ENCODE measurements around the gene KMT5C.

Gene KMT5C

DNA sequence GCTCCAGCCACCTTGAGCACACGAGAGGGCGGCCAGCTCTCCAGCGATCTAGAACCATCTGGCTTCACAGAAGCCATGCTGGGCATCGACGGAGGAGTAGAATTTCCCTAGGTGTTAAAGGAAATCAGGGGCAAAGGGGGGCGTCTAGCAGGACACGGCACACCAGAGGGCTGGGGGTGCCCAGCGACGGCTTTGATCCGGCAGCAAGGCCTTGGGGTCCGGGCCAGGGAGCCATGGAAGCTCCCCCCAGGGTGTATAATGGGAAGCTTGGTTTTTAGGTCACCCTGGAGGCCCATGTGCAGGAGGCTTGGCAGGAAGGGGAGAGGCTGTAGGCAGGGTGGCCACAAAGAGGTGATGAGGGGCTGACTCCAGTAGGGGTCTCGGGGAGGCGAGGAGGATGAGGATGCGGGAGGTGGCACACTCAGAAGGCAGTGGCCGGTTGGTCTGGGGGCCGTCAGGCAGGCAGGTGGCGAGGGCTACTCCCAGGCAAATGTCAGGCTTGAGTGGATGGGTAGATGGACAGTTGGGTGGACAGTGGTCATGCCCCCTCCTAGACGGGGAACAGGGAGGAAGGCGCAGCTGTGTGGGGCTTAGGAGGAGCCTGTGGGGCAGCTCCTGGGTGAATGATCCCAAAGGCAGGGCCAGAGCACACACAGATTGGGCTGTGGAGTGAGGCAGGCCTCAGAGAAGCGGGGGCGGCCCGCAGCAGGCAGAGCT, 5.6 kb downstream of the KMT5C start:
- H3K27ac ChIP-seq (ENCODE audit: low read depth, low read length), result no peak overlapping the region
- peak overlapping the region; percentile 51 for H2BK12ac ChIP-seq (ENCODE audit: low read length)
- no peak overlapping the region for H3K4me3 ChIP-seq (ENCODE audit: low read depth, low read length)
- no CpG with 5 or more reads among the region's 22 CpGs for WGBS (ENCODE audit: extremely low coverage, insufficient coverage, insufficient read length)
- H2BK120ac ChIP-seq (ENCODE audit: insufficient read depth, low read length, poor library complexity), result peak overlapping the region; percentile 65
- H3K9me3 ChIP-seq (ENCODE audit: insufficient read depth, low read depth, low read length), result no peaks in the 10 kb centered on the region
- H4K12ac ChIP-seq (ENCODE audit: low read depth, low read length), result peak overlapping the region; percentile 22
- H3K27me3 ChIP-seq (ENCODE audit: insufficient read depth, low read length), result no peaks in the 10 kb centered on the region
- H3K79me2 ChIP-seq (ENCODE audit: control insufficient read depth, insufficient read depth, low read length, poor library complexity), result peaks cover 3% of the 10 kb centered on the region
- H3K4ac ChIP-seq (ENCODE audit: low read depth, low read length), result peak overlapping the region; percentile 53
- peak overlapping the region; percentile 58 for H2BK5ac ChIP-seq (ENCODE audit: low read depth, low read length, poor library complexity)
- peak overlapping the region; percentile 27 for H3K14ac ChIP-seq (ENCODE audit: low read length)
- H3K18ac ChIP-seq (ENCODE audit: low read length), result peak overlapping the region; percentile 24
- peak overlapping the region; percentile 24 for H4K8ac ChIP-seq (ENCODE audit: low read depth, low read length)
- H3K79me1 ChIP-seq (ENCODE audit: low read length), result peaks cover 19% of the 10 kb centered on the region
- H3K36me3 ChIP-seq (ENCODE audit: control insufficient read depth in 1 of 2, insufficient read depth in 2 of 2, low read length in 2 of 2), result peaks cover 47 to 60% of the 10 kb centered on the region in 2 experiments
- H3K23ac ChIP-seq (ENCODE audit: low read length), result no peak overlapping the region
- no peak overlapping the region for H3K9ac ChIP-seq (ENCODE audit: low read length)
- H3K4me2 ChIP-seq (ENCODE audit: low read length), result no peak overlapping the region
- H4K91ac ChIP-seq (ENCODE audit: low read depth, low read length), result peak overlapping the region; percentile 78
- no peak for DNase-seq
- peaks cover 13 to 25% of the 10 kb centered on the region in 2 experiments for H3K4me1 ChIP-seq (ENCODE audit: control insufficient read depth in 1 of 2, insufficient read depth in 2 of 2, low read length in 2 of 2)
- peak overlapping the region; percentile 13 for H2AK5ac ChIP-seq (ENCODE audit: low read length)
- H2AFZ ChIP-seq (ENCODE audit: insufficient read depth, low read length, poor library complexity), result no peak overlapping the region

DNA sequence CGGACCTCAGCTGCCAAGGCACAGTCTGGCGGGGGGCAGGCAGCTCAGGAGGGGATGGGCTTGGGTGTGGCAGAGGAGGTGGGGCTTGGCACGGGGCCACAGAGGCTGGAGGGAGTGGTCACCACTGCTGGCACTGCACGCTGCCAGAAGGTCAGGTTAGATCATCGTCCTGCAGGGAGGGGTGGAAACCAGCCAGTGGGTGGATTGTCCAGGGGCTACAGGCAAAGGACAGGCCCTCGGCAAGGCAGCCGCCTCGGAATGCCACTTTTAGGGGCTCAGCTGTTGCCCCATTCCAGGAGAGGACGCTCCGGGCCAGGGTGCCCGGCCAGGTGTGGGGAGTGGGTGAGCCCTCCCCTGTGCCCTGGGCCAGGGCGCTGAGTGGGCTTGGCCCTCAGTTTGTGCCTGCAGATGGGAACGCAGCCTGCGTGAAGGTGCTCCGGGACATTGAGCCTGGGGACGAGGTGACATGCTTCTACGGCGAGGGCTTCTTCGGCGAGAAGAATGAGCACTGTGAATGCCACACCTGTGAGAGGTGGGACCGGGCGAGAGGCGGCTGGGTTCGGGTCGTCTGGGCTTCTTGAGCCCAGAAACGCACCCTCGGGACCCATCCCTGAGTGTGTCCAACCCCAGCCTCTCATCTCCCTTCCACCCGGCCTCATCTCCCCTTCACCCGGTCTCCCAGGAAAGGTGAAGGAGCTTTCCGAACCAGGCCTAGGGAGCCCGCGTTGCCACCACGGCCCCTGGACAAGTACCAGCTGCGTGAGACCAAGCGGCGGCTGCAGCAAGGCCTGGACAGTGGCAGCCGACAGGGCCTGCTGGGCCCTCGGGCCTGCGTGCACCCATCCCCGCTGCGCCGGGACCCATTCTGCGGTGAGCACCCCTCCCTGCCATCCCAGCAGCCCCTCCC, 6.4 kb downstream of the KMT5C start:
- H2AK5ac ChIP-seq (ENCODE audit: low read length), result no peak overlapping the region
- no CpG with 5 or more reads among the region's 43 CpGs for WGBS (ENCODE audit: extremely low coverage, insufficient coverage, insufficient read length)

GRCh38 chr19:55346725-55347441, 7.2 kb downstream of the KMT5C start:
- Histone ChIP-seq H2BK5ac (ENCODE audit: low read depth, low read length, poor library complexity) (no peak overlapping the region), H3K27ac (ENCODE audit: low read depth, low read length) (no peak overlapping the region), H3K9ac (ENCODE audit: low read length) (no peak overlapping the region), H3K9me3 (ENCODE audit: insufficient read depth, low read depth, low read length) (no peaks in the 10 kb centered on the region), H3K18ac (ENCODE audit: low read length) (no peak overlapping the region), H4K12ac (ENCODE audit: low read depth, low read length) (no peak overlapping the region), H2BK12ac (ENCODE audit: low read length) (no peak overlapping the region), H3K4me1 (ENCODE audit: control insufficient read depth in 1 of 2, insufficient read depth in 2 of 2, low read length in 2 of 2) (peaks cover 5 to 17% of the 10 kb centered on the region in 2 experiments), H3K4ac (ENCODE audit: low read depth, low read length) (no peak overlapping the region), H4K8ac (ENCODE audit: low read depth, low read length) (no peak overlapping the region), H4K91ac (ENCODE audit: low read depth, low read length) (no peak overlapping the region), H3K79me2 (ENCODE audit: control insufficient read depth, insufficient read depth, low read length, poor library complexity) (no peaks in the 10 kb centered on the region), H2BK120ac (ENCODE audit: insufficient read depth, low read length, poor library complexity) (no peak overlapping the region), H2AFZ (ENCODE audit: insufficient read depth, low read length, poor library complexity) (no peak overlapping the region), H3K14ac (ENCODE audit: low read length) (no peak overlapping the region), H3K23ac (ENCODE audit: low read length) (no peak overlapping the region), H3K27me3 (ENCODE audit: insufficient read depth, low read length) (no peaks in the 10 kb centered on the region), H2AK5ac (ENCODE audit: low read length) (no peak overlapping the region), H3K36me3 (ENCODE audit: control insufficient read depth in 1 of 2, insufficient read depth in 2 of 2, low read length in 2 of 2) (peaks cover 44 to 56% of the 10 kb centered on the region in 2 experiments), H3K4me3 (ENCODE audit: low read depth, low read length) (no peak overlapping the region), H3K79me1 (ENCODE audit: low read length) (peaks cover 12% of the 10 kb centered on the region), H3K4me2 (ENCODE audit: low read length) (no peak overlapping the region)
- DNase-seq, result no peak
- no CpG with 5 or more reads among the region's 41 CpGs for WGBS (ENCODE audit: extremely low coverage, insufficient coverage, insufficient read length)

More for the DNA sequence above, 6.4 kb downstream of the KMT5C start:
- Histone ChIP-seq H3K4ac (ENCODE audit: low read depth, low read length) (no peak overlapping the region), H4K12ac (ENCODE audit: low read depth, low read length) (no peak overlapping the region), H3K4me3 (ENCODE audit: low read depth, low read length) (no peak overlapping the region), H3K23ac (ENCODE audit: low read length) (no peak overlapping the region), H2BK120ac (ENCODE audit: insufficient read depth, low read length, poor library complexity) (peak overlapping the region; percentile 65), H3K79me2 (ENCODE audit: control insufficient read depth, insufficient read depth, low read length, poor library complexity) (no peaks in the 10 kb centered on the region), H3K4me1 (ENCODE audit: control insufficient read depth in 1 of 2, insufficient read depth in 2 of 2, low read length in 2 of 2) (peaks cover 10 to 23% of the 10 kb centered on the region in 2 experiments), H3K27me3 (ENCODE audit: insufficient read depth, low read length) (no peaks in the 10 kb centered on the region), H2BK5ac (ENCODE audit: low read depth, low read length, poor library complexity) (no peak overlapping the region), H3K9ac (ENCODE audit: low read length) (no peak overlapping the region), H3K36me3 (ENCODE audit: control insufficient read depth in 1 of 2, insufficient read depth in 2 of 2, low read length in 2 of 2) (peaks cover 47 to 60% of the 10 kb centered on the region in 2 experiments), H3K27ac (ENCODE audit: low read depth, low read length) (no peak overlapping the region), H2AFZ (ENCODE audit: insufficient read depth, low read length, poor library complexity) (no peak overlapping the region), H2BK12ac (ENCODE audit: low read length) (no peak overlapping the region), H3K9me3 (ENCODE audit: insufficient read depth, low read depth, low read length) (no peaks in the 10 kb centered on the region), H3K79me1 (ENCODE audit: low read length) (peaks cover 12% of the 10 kb centered on the region), H4K8ac (ENCODE audit: low read depth, low read length) (no peak overlapping the region), H3K18ac (ENCODE audit: low read length) (no peak overlapping the region), H3K14ac (ENCODE audit: low read length) (no peak overlapping the region), H4K91ac (ENCODE audit: low read depth, low read length) (no peak overlapping the region), H3K4me2 (ENCODE audit: low read length) (no peak overlapping the region)
- DNase-seq, result no peak

DNA sequence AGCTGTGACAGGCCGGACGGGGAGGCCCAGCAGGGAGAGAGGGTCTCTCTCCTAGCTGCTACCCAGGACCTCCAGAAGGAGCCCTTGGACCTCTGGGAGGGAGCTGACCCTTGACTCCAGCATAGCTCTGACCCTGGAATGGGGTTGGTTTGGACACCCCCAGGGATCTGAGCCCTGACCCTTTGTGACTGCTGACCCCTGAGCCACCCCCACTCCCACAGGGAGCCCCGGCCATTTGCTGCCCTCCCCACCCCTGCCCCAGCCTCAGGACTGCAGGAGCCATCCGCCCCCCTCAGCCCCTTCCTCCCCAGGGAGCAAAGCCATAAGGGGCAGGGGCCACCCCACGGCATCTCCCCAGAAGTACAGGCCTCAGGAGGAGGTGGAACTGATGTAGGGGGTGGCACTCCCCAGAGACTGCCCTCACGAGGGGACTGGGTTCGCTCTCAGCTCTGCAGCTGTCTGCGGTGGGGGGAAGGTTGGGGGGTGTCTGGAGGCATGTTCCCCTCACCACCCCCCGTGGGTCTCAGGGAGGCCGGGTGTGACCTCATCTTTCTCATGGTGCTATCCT, 7.8 kb downstream of the KMT5C start:
- peaks cover 12% of the 10 kb centered on the region for H3K79me1 ChIP-seq (ENCODE audit: low read length)
- H2BK5ac ChIP-seq (ENCODE audit: low read depth, low read length, poor library complexity), result no peak overlapping the region
- no peak overlapping the region for H3K27ac ChIP-seq (ENCODE audit: low read depth, low read length)
- H4K12ac ChIP-seq (ENCODE audit: low read depth, low read length), result no peak overlapping the region
- H3K4me2 ChIP-seq (ENCODE audit: low read length), result no peak overlapping the region
- H3K27me3 ChIP-seq (ENCODE audit: insufficient read depth, low read length), result peaks cover under 1% of the 10 kb centered on the region
- no peak overlapping the region for H2BK120ac ChIP-seq (ENCODE audit: insufficient read depth, low read length, poor library complexity)
- no peak overlapping the region for H2AK5ac ChIP-seq (ENCODE audit: low read length)
- H2BK12ac ChIP-seq (ENCODE audit: low read length), result no peak overlapping the region
- H4K8ac ChIP-seq (ENCODE audit: low read depth, low read length), result no peak overlapping the region
- no peak overlapping the region for H3K23ac ChIP-seq (ENCODE audit: low read length)
- peaks cover 37 to 50% of the 10 kb centered on the region in 2 experiments for H3K36me3 ChIP-seq (ENCODE audit: control insufficient read depth in 1 of 2, insufficient read depth in 2 of 2, low read length in 2 of 2)
- no peak overlapping the region for H4K91ac ChIP-seq (ENCODE audit: low read depth, low read length)
- H3K4me3 ChIP-seq (ENCODE audit: low read depth, low read length), result no peak overlapping the region
- no peak overlapping the region for H2AFZ ChIP-seq (ENCODE audit: insufficient read depth, low read length, poor library complexity)
- no peak overlapping the region for H3K9ac ChIP-seq (ENCODE audit: low read length)
- H3K4me1 ChIP-seq (ENCODE audit: control insufficient read depth in 1 of 2, insufficient read depth in 2 of 2, low read length in 2 of 2), result peaks cover 5 to 17% of the 10 kb centered on the region in 2 experiments
- H3K9me3 ChIP-seq (ENCODE audit: insufficient read depth, low read depth, low read length), result no peaks in the 10 kb centered on the region
- H3K14ac ChIP-seq (ENCODE audit: low read length), result no peak overlapping the region
- DNase-seq, result no peak
- no CpG with 5 or more reads among the region's 10 CpGs for WGBS (ENCODE audit: extremely low coverage, insufficient coverage, insufficient read length)
- no peaks in the 10 kb centered on the region for H3K79me2 ChIP-seq (ENCODE audit: control insufficient read depth, insufficient read depth, low read length, poor library complexity)
- no peak overlapping the region for H3K4ac ChIP-seq (ENCODE audit: low read depth, low read length)
- H3K18ac ChIP-seq (ENCODE audit: low read length), result no peak overlapping the region

All from trophoblast cell (in vitro differentiated cells and primary cell).